Measurements from ENCODE around the gene IHH.

IHH gene

DNA sequence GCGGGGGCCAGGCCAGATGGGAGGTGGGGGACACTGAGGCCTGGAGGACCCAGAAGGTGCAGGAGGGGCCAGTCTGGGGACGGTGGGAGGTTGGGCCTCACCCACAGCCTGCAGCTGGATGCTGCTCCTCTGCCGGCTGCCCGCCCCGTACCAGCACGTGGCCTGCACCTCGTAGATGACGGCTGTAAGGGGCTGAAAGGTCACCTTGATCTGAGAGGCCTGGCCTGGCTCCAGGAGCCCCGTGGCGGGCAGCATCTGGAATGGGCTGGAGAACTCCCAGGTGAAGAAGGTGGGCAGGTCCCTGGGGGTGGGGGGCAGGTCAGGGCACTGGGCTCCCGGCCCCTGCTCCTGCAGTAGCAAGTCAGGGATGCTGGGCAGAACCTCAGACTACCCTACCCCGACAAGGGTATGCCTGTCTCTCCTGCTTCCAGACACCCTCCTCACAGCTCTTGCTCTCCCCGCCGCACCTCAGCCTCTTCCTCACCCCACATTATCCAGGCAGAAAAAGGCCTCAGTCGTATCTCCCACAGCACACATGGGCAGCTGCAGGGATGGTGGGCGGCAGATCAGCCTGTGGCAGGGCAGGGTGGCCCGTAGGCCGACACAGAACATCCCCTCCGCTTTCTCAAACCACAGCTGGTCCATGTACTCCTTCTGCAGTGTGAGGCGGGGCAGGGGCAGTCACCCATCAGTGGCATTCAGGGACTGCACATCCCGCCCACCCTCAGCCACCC lies 29.5 kb downstream of the IHH start:
- Histone ChIP-seq H3K27me3 (ENCODE audit: control insufficient read depth, insufficient read depth, low read length) (peaks cover 12% of the 10 kb centered on the region), H3K36me3 (ENCODE audit: control insufficient read depth, low read depth, low read length) (no peaks in the 10 kb centered on the region), H3K4me1 (ENCODE audit: control insufficient read depth, low read depth, low read length) (no peaks in the 10 kb centered on the region), H3K9me3 (ENCODE audit: control insufficient read depth, low read depth, low read length) (no peaks in the 10 kb centered on the region), H3K27ac (ENCODE audit: low read length) (no peak overlapping the region), H3K4me3 (ENCODE audit: low read length) (no peak overlapping the region), H3K9ac (ENCODE audit: low read length) (no peak overlapping the region)

DNA sequence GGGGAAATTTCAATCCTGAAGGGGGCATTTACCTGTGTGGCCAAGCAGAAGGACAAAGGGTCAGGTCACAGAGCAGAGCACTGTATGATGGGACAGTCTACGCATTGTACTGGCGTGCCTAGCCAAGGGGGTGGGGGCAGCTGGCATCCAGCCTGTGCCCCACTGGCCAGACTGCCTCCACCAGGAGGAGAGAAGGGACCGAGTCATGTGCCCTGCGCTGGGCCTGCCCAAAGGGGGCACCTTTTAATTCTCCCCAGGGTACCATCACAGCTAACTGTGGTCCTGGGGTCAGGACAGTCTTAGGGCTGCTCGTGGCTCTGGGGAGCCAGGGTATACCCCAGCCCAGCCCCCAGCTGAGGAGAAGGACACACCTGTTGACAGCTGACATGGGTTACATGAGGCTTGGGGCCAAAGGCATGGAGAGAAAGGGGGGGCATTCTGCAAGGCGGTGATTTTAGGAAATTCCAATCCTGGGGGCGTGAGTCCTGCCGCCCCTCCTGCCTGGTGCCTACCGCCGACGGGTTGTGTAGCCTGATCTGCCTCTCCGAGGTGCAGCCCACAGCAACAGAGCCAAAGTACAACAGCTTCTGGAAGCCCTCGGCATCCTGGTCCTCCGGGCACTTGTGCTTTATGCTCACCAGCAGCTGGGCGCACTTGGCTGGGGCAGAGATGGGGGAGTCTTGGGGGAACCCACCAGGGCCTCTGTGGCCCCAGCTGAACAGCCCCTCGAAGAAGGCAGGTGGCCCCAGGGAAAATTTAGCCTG lies 30.4 kb downstream of the IHH start:
- Histone ChIP-seq H3K4me1 (ENCODE audit: control insufficient read depth, low read depth, low read length) (no peaks in the 10 kb centered on the region), H3K27me3 (ENCODE audit: control insufficient read depth, insufficient read depth, low read length) (peaks cover 12% of the 10 kb centered on the region), H3K27ac (ENCODE audit: low read length) (no peak overlapping the region), H3K36me3 (ENCODE audit: control insufficient read depth, low read depth, low read length) (no peaks in the 10 kb centered on the region), H3K9ac (ENCODE audit: low read length) (no peak overlapping the region), H3K4me3 (ENCODE audit: low read length) (no peak overlapping the region), H3K9me3 (ENCODE audit: control insufficient read depth, low read depth, low read length) (no peaks in the 10 kb centered on the region)

DNA sequence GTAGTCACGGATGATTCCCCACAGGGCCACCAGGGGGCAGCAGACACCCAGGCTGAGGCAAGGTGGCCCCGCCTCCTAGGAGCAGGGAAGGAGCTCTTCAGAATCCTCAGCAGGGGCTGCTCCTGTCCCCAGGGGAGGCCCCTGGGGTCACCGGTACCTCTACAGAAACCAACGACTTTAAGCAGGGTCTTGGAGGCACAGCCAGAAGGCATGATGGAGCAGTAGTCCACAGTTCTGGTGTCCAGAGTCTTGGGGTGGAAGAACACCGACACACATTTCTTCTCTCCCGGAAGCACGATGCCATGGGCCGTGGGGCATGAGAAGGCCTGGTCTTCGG lies 30.9 kb downstream of the IHH start:
- peaks cover 9% of the 10 kb centered on the region for H3K27me3 ChIP-seq (ENCODE audit: control insufficient read depth, insufficient read depth, low read length)
- no peaks in the 10 kb centered on the region for H3K9me3 ChIP-seq (ENCODE audit: control insufficient read depth, low read depth, low read length)
- no peaks in the 10 kb centered on the region for H3K4me1 ChIP-seq (ENCODE audit: control insufficient read depth, low read depth, low read length)
- no peak overlapping the region for H3K4me3 ChIP-seq (ENCODE audit: low read length)
- H3K36me3 ChIP-seq (ENCODE audit: control insufficient read depth, low read depth, low read length), result no peaks in the 10 kb centered on the region
- H3K9ac ChIP-seq (ENCODE audit: low read length), result no peak overlapping the region
- H3K27ac ChIP-seq (ENCODE audit: low read length), result no peak overlapping the region

DNA sequence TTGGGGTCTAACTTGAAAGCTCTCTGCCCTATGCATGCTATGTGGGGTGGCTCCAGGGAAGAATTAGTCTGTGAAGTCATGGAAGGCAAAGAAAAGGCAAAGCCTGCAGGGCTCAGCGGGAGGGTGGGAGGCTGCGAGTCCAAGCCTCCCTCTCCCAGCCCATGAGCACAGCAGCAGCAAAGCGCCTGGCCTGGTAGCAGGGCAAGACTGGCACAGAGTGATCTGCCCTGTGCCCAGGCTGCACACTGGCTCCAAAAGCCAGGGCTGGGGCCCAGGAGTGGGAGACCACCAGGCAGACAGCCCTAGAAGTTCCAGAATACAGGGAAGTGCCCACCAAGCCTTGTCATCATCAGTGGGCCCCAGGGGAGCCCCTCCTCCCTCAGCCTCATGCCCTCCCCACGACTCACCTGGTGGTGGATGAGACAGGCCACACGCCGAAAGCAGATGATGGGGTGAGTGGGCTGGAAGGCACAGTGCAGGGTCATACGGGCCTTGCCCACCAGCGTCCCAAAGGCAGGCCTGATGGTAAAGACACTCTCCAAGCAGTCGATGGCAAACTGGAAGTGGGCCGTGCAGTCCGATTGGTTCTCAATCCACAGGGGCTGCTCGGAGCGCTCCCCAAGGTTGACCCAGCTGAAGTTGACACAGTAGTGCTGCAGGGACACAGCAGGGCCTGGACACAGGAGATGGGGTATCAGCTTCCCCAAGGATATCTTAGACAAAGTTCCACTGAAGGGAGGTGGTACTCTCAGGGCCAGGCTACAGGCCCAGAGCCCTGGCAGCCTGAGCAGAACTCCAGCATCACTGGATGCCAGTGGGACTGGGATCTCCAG lies 31.5 kb downstream of the IHH start:
- Histone ChIP-seq H3K4me3 (ENCODE audit: low read length) (no peak overlapping the region), H3K9me3 (ENCODE audit: control insufficient read depth, low read depth, low read length) (no peaks in the 10 kb centered on the region), H3K27me3 (ENCODE audit: control insufficient read depth, insufficient read depth, low read length) (peaks cover 3% of the 10 kb centered on the region), H3K36me3 (ENCODE audit: control insufficient read depth, low read depth, low read length) (no peaks in the 10 kb centered on the region), H3K4me1 (ENCODE audit: control insufficient read depth, low read depth, low read length) (no peaks in the 10 kb centered on the region), H3K27ac (ENCODE audit: low read length) (no peak overlapping the region), H3K9ac (ENCODE audit: low read length) (no peak overlapping the region)

DNA sequence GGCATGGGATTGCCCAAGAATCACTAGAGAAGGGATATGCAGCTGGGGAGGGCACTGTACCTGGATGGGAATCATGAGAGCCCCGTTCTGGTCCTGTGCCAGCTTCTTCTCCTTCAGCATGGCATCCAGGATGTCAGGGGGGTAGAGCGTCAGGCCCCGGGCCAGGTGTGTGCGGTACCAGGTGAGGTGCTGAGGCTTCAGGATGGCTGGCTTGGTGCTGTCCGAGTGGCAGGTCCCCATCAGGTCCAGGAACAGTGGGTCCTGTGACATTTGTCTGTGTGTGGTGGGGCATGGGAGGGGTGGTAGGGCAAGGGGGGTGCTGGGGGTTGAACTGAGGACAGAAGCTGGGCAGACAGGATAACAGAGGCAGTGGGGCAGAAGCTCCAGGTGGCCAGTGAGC lies 32.6 kb downstream of the IHH start:
- Histone ChIP-seq H3K4me3 (ENCODE audit: low read length) (no peak overlapping the region), H3K36me3 (ENCODE audit: control insufficient read depth, low read depth, low read length) (no peaks in the 10 kb centered on the region), H3K9ac (ENCODE audit: low read length) (no peak overlapping the region), H3K4me1 (ENCODE audit: control insufficient read depth, low read depth, low read length) (no peaks in the 10 kb centered on the region), H3K27me3 (ENCODE audit: control insufficient read depth, insufficient read depth, low read length) (no peaks in the 10 kb centered on the region), H3K27ac (ENCODE audit: low read length) (no peak overlapping the region), H3K9me3 (ENCODE audit: control insufficient read depth, low read depth, low read length) (no peaks in the 10 kb centered on the region)

DNA sequence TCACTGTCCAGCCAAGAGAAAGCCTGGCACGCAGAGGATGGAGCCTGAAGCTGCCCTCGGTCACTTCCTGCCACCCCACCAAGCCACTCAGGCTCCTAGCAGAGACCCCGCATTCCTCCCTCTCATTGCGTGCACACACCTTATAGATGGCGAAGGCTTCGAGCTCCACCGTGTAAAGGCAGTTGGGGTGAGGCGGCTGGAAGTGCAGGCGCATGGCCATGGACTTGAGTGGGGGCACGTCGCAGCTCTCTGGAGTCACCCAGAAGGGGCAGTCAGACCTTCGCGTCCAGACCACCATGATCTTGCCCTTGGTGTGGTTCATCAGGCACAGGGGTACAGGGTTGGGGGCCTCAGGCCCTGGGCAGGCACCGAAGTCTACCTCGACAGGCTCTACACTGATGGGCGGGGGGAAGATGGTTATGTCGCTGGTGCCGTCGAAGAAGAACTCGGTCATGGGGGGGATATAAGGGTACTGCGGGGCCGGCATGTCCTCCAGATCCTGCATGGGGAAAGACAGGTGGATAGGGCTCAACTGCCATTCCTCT lies 33.1 kb downstream of the IHH start:
- no peaks in the 10 kb centered on the region for H3K27me3 ChIP-seq (ENCODE audit: control insufficient read depth, insufficient read depth, low read length)

DNA sequence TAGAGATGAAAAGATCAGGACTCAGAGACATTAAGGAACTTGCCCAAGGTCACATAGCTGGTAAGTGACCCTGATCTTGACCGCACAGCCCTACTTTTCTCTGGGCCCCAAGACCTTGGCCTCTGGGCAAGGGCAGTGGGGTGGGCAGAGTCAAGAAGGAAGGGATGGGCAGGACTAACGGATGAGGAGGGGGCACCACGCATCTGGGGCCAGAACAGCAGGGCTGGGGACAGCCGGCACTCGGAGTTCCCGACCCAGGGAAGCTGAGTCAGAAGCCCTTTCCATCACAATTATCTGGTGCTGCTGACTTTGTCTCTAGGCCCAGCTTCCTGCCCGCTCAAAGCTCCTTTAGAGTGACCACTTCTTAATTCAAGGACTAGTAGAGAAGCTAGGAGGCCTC lies 33.8 kb downstream of the IHH start:
- Histone ChIP-seq H3K9ac (ENCODE audit: low read length) (no peak overlapping the region), H3K4me1 (ENCODE audit: control insufficient read depth, low read depth, low read length) (no peaks in the 10 kb centered on the region), H3K9me3 (ENCODE audit: control insufficient read depth, low read depth, low read length) (no peaks in the 10 kb centered on the region), H3K36me3 (ENCODE audit: control insufficient read depth, low read depth, low read length) (no peaks in the 10 kb centered on the region), H3K4me3 (ENCODE audit: low read length) (no peak overlapping the region), H3K27ac (ENCODE audit: low read length) (no peak overlapping the region), H3K27me3 (ENCODE audit: control insufficient read depth, insufficient read depth, low read length) (no peaks in the 10 kb centered on the region)

More for the DNA sequence above, 33.1 kb downstream of the IHH start:
- Histone ChIP-seq H3K4me1 (ENCODE audit: control insufficient read depth, low read depth, low read length) (no peaks in the 10 kb centered on the region), H3K27ac (ENCODE audit: low read length) (no peak overlapping the region), H3K9me3 (ENCODE audit: control insufficient read depth, low read depth, low read length) (no peaks in the 10 kb centered on the region), H3K36me3 (ENCODE audit: control insufficient read depth, low read depth, low read length) (no peaks in the 10 kb centered on the region), H3K9ac (ENCODE audit: low read length) (no peak overlapping the region), H3K4me3 (ENCODE audit: low read length) (no peak overlapping the region)

DNA sequence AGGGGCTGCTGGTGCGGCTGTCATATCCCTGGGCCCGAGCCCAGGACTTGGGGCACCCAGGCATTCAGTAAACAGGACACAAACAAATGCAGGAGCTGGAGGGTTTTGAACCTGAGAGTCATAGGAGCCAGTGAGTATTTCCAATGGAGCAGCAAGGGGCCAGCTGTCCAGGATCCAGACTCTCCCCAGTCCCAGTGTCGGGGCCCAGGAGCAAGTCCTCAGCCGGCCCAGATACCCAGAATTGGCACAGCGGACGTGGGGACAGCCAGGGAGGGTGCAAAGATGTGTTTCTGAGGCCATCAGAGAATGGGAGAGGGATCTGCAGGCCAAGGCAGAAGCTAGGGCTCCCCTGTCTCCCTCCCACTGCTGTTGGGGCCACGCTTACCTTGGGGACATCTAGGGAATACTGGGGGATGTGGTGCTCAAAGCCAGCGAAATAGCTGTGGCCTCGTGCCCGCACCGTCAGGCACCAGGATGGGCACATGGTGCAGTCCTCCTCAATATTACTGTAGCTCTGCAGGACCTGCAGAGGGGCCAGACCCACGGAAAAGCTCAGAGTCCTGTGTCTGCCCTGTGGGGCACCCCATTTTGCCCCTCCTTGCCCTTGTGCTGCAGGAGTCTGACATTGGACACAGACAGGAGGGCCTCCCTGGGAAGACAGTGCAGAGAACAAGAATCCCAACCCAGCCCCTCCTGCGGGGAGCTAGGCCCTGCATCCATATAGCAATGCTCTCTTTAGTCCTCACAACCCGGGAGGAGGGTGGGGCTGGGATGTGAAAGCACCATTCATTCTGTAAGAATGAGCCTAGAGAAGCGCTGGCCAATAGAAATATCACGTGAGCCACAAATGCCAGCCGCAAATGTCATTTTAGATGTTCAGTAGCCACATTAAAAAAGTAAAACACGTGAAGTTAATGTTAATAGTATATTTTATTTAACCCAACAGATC lies 34.8 kb downstream of the IHH start:
- H3K4me1 ChIP-seq (ENCODE audit: control insufficient read depth, low read depth, low read length), result no peaks in the 10 kb centered on the region
- H3K9me3 ChIP-seq (ENCODE audit: control insufficient read depth, low read depth, low read length), result no peaks in the 10 kb centered on the region
- no peaks in the 10 kb centered on the region for H3K27me3 ChIP-seq (ENCODE audit: control insufficient read depth, insufficient read depth, low read length)
- no peaks in the 10 kb centered on the region for H3K36me3 ChIP-seq (ENCODE audit: control insufficient read depth, low read depth, low read length)
- no peak overlapping the region for H3K9ac ChIP-seq (ENCODE audit: low read length)
- H3K4me3 ChIP-seq (ENCODE audit: low read length), result no peak overlapping the region
- no peak overlapping the region for H3K27ac ChIP-seq (ENCODE audit: low read length)

DNA sequence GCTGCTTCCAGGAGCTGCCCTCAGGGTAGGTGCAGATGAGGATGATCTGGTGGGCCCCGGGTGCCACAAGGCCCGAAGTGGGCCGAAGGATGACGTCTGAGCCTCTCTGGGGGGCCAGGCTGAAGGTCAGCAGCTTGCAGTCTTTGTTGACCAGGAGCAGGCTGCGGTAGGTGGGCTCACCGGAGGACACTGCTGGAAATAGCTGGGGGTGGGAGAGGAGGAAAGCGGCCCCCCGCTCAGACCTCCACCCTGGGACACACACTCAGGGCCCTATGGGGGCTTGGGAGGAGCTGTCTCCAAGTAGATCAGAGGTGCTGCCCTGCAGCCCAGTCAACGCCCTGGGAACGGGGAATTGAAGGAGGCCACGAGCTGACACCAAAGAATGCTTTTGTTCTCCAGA lies 36.7 kb downstream of the IHH start:
- Histone ChIP-seq H3K9ac (ENCODE audit: low read length) (no peak overlapping the region), H3K27me3 (ENCODE audit: control insufficient read depth, insufficient read depth, low read length) (no peaks in the 10 kb centered on the region), H3K4me1 (ENCODE audit: control insufficient read depth, low read depth, low read length) (no peaks in the 10 kb centered on the region), H3K36me3 (ENCODE audit: control insufficient read depth, low read depth, low read length) (no peaks in the 10 kb centered on the region), H3K9me3 (ENCODE audit: control insufficient read depth, low read depth, low read length) (no peaks in the 10 kb centered on the region), H3K4me3 (ENCODE audit: low read length) (no peak overlapping the region), H3K27ac (ENCODE audit: low read length) (no peak overlapping the region)

DNA sequence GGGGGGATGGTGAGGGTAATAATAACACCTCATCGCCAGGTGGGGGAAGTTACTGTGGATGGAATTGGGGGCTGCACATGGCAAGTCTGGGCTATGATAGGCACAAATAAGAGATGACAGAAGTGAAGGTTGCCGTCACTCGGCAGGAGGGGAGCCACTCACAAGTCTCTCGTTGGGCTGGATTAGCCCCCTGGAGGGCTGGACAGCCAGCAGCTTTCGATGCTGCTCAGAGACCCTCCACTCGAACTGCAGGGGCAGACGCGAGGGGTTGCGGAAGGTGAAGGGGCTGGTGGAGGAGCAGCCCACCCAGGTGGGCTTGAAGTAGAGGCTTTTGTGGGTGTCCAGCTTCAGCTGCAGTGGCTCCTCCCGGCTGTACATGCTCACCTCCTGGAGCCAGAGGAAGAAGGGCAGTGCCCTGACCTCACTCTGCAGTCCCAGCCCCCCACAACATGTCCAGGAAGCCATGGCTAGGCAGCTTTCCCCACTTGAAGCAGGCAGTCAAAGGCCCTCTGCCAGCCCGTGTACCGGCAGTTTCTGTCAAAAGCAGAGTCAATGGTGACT lies 37.6 kb downstream of the IHH start:
- no peak overlapping the region for H3K9ac ChIP-seq (ENCODE audit: low read length)
- H3K27ac ChIP-seq (ENCODE audit: low read length), result no peak overlapping the region
- H3K9me3 ChIP-seq (ENCODE audit: control insufficient read depth, low read depth, low read length), result no peaks in the 10 kb centered on the region
- no peak overlapping the region for H3K4me3 ChIP-seq (ENCODE audit: low read length)
- H3K4me1 ChIP-seq (ENCODE audit: control insufficient read depth, low read depth, low read length), result no peaks in the 10 kb centered on the region
- no peaks in the 10 kb centered on the region for H3K36me3 ChIP-seq (ENCODE audit: control insufficient read depth, low read depth, low read length)
- H3K27me3 ChIP-seq (ENCODE audit: control insufficient read depth, insufficient read depth, low read length), result no peaks in the 10 kb centered on the region

Measured in iPS-18a (cell line).